GM18520 (cell line): ENCODE measurements around the gene CRCP.
"Not testable (repeated sequence)": the region's sequence is repeated elsewhere in the genome, so short reads cannot be mapped to it uniquely, and the experiment has no call there.

ENCODE experiments used
- ATAC-seq: cut with Tn5 transposase; IDR thresholded peaks from one replicate; pipeline ENCODE4 v1.9.1; 2021; ENCODE audit not compliant: unreplicated experiment

The CRCP gene

DNA sequence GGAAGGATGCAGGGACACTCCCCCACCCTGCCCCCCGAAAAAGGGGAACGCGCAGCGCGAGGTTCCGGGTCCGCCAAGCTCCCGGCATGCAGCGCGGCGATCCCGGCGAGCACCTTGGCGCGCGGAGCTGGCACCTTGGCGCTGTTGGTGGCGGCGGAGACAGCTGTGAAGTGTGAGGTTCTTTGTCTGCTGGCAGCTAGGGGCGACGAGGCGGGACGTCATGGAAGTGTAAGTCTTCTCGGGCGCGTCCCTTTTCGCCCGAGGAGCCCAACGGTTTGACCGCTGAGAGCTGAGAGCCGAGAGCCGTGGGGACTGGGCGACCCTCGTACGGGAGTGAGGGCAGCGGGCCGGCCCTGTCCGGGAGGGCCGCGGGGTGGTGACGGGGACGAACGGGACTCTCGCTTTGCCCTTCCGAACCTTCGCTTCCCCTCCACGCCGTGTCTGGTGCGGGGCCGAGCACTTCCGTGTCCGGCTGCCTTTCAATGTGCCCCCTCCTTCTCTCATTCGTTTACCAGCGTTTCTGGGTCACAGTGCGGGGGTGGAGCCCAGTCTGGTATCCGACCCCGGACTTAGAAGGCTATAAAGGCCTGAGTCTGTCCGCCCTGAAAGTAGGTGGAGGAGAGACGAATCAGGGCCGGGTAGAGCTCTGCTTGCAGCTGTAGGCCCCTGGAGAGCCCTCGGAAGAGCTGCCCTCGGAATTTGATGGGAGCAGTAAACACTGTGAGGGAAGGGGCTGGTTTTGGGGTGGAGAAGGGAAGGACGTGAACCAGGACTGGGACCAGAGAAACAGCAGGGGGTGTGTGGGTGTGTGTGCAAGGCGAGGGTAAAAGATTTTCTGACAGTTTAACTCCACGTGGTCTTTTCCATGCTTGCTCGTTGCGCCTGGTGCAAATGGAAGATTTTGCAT is at the start of gene CRCP:
Gene CRCP (plus strand): TSS at position 105 of the 907 bp plus-strand sequence. CDS start 116 bp downstream, at position 221.
- ATAC-seq: peak; percentile 54

DNA sequence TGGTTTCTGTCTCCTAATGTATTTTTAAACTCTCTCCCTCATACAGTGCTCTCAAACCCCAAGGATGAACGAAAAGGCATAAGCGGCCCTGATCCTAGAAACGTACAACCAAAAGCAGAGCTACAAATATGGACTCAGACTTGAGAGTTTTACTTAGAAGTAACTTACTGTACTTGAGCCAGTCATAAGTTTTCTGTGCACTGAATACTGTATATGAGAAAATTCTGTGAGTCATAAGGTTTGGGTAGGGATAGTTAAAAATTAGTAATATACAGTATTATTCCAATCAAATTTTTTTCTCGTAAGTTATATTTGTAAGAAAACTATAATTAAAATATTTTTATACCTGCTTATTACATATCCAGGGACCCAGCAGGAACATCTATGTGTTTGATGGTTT is 44.9 kb upstream of the CRCP start:
- ATAC-seq: no peak

DNA sequence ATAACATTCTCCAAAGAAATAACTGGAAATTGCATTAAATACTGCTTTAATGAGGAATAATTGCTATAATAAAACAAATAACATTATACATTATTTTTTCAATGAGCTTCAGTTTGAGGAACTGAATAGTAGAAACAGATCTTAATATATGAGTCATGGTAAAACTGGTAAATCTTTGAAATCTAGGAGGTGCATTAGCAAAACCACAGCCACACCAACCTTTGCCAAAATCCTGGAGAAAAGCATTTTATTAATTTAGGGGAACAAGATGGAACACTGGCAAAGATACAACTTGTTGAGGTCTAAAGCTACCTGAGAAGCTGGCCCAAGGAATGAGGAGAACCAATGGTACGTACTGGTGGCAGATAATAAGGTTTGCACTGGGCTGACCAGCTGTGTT is 44.4 kb upstream of the CRCP start:
- no peak for ATAC-seq

DNA sequence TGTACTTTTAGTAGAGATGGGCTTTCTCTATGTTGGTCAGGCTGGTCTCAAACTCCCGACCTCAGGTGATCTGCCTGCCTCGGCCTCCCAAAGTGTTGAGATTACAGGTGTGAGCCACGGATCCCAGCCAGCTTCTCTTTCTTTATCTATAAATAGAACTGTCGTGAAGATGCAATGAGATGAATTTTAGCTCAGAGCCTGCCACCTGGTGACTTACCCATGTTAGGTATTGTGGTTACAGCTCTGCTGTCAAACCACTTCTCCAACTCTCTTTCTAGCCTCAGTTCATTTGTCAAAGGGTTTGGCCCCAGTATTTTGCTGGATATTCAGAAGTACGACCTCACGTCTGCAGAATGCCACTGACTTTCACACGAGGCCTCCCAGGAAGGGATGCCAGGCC is 42.4 kb upstream of the CRCP start:
- ATAC-seq: not testable (repeated sequence)

DNA sequence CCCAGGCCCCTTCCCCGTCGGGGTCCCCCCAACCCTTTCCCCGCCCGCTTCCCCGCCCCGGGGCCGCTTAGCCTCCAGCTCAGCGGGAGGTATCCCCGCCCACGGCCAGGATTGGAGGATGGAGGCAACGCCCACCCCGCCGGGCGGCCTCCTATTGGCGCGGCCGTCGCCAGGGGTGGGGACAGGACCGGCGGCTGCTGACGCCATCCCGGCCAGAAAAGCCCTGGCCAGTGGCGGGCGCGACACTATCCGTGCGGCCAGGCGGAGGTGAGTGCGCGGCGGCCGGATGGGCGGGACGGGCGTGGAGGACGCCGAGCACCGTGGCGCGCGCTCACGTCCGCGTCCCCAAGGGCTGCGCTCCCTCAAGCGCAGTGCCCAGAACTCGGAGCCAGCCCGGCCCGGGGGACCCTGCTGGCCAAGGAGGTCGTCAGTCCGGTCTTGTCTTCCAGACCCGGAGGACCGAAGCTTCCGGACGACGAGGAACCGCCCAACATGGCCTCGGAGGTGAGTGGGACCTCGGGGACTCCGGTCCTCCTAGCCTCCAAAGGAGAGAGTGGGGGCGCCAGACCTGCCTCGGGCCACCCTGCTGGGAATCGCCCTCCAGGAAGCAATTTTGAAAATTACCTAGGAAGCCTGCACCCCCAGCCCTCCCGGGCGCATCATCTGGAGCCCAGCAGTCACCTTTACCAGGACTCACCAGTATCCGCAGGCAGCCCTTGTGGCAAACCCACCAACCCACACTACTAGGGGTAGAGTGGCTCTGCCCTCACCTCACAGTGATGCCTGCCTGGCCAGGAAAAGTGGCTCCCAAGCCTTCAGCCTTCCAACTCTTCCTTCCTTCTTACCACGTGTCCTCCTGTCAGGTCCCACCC is 38.8 kb upstream of the CRCP start, which contains the start of gene ASL:
Gene ASL (plus strand): TSS at position 230 of the 872 bp plus-strand sequence. CDS start 263 bp downstream, at position 493.
- peak; percentile 99 for ATAC-seq

DNA sequence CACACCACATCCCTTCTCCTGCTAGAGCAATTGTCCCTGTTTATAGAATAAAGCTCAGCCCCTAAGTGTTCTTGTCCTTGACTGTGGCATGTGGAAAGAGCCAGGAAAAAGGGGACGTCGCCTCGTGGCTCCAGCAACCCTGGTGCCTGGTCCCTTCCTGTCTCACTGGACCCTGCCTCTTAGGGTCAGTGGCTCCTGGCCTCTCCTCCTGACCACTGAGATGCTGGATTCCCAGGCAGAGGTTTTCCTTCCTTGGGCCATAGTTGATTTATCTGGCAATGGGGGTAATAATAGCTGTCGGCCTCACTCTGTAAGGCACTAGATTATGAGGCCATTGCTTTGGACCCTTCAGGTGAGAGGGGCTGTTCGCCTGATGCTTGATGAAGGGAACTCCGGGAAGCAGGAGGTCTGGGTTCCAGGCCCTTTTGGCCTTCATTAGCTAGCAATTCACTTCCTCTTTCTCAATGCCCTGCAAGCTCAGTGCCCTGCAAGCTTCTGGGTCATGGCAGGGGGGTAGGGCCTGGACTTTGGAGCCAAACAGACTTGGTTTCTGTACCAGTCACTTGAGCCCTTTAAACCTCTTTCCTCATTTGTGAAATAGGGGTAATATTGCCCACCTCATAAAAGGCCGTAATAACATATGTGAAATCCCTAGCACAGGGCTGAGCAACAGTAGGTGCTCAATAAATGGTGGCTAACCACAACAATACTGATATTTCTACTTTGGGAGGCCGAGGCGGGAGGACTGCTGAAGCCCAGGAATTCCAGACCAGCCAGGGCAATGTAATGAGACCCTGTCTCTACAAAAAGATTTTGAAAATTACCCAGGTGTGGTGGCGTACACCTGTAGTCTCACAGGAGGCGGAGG is 38.0 kb upstream of the CRCP start:
- no peak for ATAC-seq

DNA sequence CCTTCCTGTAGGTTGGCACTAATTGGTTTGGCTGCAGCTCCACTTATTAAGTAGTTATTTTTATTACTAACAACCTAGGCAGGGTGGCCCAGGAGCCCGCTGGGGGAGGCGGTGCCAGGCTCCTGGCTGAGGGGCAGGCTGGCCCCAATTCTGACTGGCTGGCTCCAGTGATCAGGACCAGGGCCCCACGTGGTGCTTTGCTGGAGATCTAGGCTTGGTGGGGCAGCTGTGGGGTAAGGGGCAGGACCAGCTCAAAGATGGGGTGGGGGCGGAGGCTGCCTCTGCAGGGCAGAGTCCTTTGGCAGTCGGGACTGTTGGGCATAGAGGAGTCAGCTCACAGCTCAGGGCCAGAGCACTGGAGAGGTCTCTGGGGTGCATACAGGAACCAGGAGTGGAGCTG is 36.6 kb upstream of the CRCP start:
- ATAC-seq: no peak

DNA sequence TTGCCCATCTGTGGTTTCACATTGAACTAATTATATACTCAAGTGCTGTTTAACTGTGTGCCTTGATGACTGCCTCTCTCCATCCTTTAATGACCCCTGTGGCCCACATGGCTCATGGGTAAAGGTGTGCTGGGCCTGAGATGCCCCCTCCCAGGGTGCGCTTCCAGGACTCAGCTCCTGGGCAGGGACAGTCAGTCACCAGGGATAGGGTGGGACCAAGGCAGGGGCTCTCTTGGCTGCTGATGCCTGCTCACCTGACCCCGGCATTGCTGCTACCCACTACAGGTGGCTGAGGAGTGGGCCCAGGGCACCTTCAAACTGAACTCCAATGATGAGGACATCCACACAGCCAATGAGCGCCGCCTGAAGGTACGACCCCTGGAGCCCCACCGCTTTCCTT is 32.6 kb upstream of the CRCP start:
- no peak for ATAC-seq

DNA sequence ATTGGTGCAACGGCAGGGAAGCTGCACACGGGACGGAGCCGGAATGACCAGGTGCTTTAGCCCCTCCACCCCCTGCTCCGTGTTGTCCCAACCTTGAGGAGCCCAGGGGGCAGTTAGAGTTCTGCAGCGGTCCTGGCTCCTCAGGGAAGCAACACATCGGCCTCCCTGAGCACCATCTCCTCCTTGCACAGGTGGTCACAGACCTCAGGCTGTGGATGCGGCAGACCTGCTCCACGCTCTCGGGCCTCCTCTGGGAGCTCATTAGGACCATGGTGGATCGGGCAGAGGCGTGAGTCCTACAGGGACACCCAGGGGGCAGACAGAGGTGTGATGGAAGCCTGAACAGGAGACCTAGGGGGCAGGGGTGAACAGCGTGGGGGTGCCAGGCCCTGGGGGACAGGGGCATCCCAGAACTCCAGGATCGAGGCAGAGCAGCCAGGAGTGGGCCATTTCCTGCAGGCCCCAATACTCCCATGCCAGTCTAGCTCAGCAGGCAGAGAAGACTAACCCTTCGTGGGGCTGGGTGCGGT is 31.7 kb upstream of the CRCP start:
- no peak for ATAC-seq

DNA sequence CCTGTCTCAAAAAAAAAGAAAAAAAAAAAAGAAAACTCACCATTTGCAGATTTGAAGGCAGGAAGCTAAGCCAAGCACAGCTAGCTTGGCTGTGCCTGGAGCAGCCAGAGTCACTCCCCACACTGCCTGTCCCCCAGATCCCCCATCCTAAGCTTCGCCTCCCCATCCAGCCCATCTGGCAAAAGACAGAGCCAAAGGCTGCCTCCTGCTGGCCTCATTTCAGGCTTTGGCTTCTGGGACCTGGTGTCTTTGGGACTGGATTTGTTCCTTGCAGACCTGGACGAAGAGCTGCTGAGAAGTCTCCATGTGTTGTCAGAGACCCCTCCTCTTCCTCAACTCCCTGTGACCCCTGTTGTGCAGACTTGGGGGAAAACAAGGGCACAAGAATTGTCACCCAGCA is 31.0 kb upstream of the CRCP start:
- ATAC-seq: no peak

DNA sequence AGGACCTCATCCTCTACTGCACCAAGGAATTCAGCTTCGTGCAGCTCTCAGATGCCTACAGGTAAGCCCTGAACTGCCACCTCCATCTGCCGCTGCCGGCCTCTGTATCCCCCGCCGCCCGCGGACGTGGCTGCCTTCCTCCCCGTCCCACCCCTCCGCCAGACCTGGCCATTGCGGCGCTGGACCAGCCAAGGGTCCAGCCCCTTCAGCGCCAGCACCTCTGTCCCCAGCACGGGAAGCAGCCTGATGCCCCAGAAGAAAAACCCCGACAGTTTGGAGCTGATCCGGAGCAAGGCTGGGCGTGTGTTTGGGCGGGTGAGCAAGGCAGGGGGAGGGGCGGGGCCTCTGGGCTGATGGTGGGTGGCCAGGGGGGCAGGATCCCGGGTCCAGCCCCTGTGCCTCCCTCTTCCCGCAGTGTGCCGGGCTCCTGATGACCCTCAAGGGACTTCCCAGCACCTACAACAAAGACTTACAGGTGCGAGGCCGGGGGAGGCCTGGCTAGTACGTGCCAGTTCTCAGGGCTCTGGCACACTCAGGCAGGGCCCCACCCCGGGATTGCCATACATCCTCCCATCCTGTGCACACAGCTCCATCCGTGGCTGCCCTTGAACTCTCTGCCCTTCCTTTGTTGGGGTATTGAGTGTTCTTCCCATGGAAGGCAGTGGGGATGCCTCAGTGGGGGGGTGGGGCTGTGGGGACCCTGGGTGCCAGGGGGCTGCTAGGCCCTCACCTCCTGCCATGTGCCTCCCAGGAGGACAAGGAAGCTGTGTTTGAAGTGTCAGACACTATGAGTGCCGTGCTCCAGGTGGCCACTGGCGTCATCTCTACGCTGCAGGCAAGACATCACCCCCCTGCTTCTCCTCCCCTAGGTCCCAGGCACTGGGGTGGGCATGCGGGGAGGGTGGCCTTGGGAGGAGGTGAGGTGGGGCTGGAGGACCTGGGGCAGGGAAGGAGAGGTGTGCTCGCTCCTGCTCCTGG is 25.5 kb upstream of the CRCP start:
- no peak for ATAC-seq

DNA sequence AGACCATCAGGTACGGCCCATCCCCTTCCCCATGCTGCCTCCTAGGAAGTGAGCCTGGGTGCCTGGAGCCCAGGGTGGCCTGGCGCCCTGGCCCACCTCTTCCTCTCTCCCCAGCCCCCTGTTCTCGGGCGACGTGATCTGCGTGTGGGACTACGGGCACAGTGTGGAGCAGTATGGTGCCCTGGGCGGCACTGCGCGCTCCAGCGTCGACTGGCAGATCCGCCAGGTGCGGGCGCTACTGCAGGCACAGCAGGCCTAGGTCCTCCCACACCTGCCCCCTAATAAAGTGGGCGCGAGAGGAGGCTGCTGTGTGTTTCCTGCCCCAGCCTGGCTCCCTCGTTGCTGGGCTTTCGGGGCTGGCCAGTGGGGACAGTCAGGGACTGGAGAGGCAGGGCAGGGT is 22.0 kb upstream of the CRCP start:
- ATAC-seq: no peak

DNA sequence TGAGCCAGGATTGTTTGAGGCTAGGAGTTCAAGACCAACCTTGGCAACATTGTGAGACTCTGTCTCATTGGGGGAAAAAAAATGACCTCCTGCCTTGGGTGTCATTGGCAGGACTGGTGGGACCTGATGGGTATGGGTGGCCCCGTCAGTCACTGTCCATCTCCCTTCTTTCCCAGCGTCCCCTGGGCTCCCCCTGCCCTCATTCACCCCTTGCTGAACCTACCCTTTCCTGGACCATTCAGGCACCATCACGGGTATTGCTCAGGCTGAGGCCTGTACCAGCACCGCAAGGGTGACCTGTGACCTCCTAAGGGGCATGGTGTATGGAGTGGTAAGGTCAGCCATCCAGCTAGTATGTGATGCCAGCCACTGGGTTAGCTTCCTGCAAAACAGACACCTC is 19.6 kb upstream of the CRCP start:
- no peak for ATAC-seq

DNA sequence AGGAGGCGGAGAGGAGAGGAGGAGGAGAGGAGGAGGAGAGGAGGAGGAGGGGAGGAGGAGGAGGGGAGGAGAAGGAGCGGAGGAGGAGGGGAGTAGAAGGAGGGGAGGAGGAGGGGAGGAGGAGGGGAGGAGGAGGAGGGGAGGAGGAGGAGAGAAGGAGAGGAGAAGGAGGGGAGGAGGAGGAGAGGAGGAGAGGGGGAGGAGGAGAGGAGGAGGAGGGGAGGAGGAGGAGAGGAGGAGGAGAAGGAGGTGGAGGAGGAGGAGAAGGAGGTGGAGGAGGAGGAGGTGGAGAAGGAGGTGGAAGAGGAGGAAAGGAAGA is 15.5 kb upstream of the CRCP start:
- ATAC-seq: no peak

DNA sequence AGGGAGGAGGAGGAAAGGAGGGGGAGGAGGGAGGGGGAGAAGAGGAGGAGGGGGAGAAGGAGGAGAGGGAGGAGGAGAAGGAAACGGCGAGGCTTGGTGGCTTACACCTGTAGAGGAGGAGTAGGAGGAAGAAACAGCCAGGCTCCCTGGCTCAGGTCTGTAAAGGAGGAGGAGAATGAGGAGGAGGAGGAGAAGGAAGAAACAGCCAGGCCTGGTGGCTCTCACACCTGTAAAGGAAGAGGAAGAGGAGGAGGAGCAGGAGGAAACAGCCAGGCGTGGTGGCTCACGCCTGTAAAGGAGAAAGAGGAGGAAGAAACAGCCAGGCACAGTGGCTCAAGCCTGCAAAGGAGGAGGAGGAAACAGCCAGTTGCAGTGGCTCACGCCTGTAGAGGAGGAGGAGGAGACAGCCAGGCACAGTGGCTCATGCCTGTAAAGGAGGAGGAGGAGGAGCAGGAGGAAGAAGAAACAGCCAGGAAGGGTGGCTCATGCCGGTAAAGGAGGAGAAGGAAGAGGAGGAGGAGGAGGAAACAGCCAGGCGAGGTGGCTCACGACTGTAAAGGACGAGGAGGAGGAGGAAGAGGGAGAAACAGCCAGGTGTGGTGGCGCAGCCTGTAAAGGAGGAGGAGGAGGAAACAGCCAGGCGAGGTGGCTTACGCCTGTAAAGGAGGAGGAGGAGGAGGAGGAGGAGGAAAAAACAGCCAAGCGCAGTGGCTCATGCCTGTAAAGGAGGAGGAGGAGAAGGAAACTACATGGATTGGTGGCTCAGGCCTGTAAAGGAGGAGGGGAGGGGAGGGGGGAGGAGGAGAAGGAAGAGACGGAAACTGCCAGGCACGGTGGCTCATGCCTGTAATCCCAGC is 14.9 kb upstream of the CRCP start:
- ATAC-seq: no peak

DNA sequence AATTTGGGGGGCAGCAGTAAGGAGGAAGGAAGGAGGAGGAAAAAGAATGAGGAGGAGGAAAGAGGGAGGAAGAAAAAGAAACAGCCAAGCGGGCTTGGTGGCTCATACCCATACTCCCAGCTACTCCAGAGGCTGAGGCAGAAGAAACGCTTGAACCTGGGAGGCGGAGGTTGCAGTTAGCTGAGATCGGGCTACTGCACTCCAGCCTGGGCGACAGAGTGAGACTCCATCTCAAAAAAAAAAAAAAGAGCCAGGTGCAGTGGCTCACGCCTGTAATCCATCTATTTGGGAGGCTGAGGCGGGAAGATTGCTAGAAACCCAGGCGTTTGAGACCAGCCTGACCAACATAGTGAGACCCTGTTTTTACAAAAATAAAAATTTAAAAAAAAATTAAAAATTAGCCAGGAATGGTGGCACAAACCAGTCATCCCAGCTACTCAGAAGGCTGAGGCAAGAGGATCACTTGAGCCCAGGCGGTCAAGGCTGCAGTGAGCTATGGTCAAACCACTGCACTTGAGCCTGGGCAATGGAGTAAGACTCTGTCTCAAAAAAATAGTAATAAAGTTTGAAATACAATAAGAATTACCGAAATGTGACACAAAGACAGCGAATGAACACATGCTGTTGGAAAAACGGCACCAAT is 14.1 kb upstream of the CRCP start:
- no peak for ATAC-seq

DNA sequence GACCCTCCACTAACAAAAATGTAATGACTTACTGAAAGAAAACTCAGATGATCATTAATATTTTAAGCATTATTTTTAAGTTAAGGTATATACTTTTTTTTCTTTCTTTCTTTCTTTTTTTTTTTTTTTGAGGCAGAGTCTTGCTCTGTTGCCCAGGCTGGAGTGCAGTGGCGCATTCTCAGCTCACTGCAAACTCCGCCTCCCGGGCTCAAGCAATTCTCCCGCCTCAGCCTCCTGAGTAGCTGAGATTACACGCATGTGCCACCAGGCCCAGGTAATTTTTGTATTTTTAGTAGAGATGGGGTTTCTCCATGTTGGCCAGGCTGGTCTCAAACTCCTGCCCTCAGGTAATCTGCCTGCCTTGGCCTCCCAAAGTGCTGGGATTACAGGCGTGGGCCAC is 12.5 kb upstream of the CRCP start:
- not testable (repeated sequence) for ATAC-seq

DNA sequence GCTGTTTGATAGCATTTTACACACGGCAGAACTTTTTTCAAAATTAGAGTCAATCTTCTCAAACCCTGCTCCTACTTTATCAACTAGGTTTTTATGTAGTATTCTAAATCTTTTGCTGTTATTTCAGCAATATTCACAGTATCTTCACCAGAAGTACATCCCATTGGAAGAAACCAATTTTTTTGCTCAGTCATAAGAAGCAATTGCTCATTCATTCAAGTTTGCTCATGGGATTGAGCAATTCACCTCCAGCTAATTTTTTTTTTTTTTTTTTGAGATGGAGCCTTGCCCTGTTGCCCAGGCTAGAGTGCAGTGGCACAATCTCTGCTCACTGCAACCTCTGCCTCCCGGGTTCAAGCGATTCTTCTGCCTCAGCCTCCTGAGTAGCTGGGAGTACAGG is 10.7 kb upstream of the CRCP start:
- not testable (repeated sequence) for ATAC-seq
